ENCODE results near the gene SKIC8.
"Not testable (repeated sequence)": the region's sequence is repeated elsewhere in the genome, so short reads cannot be mapped to it uniquely, and the experiment has no call there.

Gene SKIC8

GRCh38 chr15:78249131-78249530, 50.3 kb downstream of the SKIC8 start:
- DNase-seq, result no peak

GRCh38 chr15:78247911-78248310, 51.5 kb downstream of the SKIC8 start:
- no peak for DNase-seq

- not testable (repeated sequence) for DNase-seq
Observed at GRCh38 chr15:78245976-78246620, 53.3 kb downstream of the SKIC8 start.

- not testable (repeated sequence) for DNase-seq
Observed at GRCh38 chr15:78245392-78245791, 54.0 kb downstream of the SKIC8 start.

GRCh38 chr15:78244893-78245292, 54.5 kb downstream of the SKIC8 start:
- no peak for DNase-seq

- DNase-seq, result no peak
Observed at GRCh38 chr15:78244101-78244500, 55.3 kb downstream of the SKIC8 start.

GRCh38 chr15:78243491-78243941, 55.9 kb downstream of the SKIC8 start:
- no peak for DNase-seq

GRCh38 chr15:78243058-78243457, 56.4 kb downstream of the SKIC8 start:
- no peak for DNase-seq

GRCh38 chr15:78242128-78242527, 57.3 kb downstream of the SKIC8 start:
- DNase-seq, result no peak

GRCh38 chr15:78241017-78241416, 58.4 kb downstream of the SKIC8 start:
- peak; percentile 72 for DNase-seq

- DNase-seq, result no peak
Observed at GRCh38 chr15:78239811-78240210, 59.6 kb downstream of the SKIC8 start.

- DNase-seq, result no peak
Observed at GRCh38 chr15:78237146-78237545, 62.3 kb downstream of the SKIC8 start.

GRCh38 chr15:78236491-78236890, 62.9 kb downstream of the SKIC8 start:
- no peak for DNase-seq

- DNase-seq, result no peak
Observed at GRCh38 chr15:78234515-78235040, 64.8 kb downstream of the SKIC8 start, which contains the start of gene ACSBG1. Gene ACSBG1 (minus strand): TSS chr15:78234565. CDS start chr15:78234501, 64 bp downstream.

GRCh38 chr15:78233496-78233895, 65.9 kb downstream of the SKIC8 start:
- no peak for DNase-seq

All from activated CD4-positive, alpha-beta T cell treated with anti-CD3 and anti-CD28 coated beads for 1 hour (primary cell).